Stimulated activated CD8-positive, alpha-beta memory T cell treated with anti-CD3 and anti-CD28 coated beads, Interleukin-7, amount 100 ng/mL, for 4 hours (primary cell): ENCODE results near the gene DYNLT2B.
"Not testable (repeated sequence)": the region's sequence is repeated elsewhere in the genome, so short reads cannot be mapped to it uniquely, and the experiment has no call there.

Source experiments
- DNase-seq, 2 donors: peaks; one replicate each; pipeline ENCODE4 v3.0.0-alpha.2; 2020; ENCODE audit warnings: low read depth in 2 of 2

DYNLT2B gene

DNA sequence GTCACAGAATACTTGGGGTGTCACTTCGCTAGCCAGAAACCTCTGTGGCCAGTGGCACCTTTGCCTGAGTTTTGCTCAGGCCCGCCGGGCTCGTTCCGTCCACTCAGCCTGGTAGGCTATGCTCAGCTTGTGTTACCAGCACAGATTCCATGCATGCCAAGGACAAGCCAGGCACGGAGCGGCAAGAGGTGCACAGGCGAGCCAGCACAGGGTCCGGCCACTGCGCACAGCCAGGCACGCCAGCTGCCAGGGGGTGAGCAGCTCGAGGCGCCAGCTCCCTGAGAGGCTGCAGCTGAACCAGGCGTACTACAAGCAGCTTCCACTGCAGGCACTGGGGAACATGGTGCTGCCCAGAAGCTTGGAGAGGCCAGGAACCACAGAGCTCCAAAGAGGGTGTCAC lies 45.2 kb downstream of the DYNLT2B start:
- DNase-seq, result no peak

DNA sequence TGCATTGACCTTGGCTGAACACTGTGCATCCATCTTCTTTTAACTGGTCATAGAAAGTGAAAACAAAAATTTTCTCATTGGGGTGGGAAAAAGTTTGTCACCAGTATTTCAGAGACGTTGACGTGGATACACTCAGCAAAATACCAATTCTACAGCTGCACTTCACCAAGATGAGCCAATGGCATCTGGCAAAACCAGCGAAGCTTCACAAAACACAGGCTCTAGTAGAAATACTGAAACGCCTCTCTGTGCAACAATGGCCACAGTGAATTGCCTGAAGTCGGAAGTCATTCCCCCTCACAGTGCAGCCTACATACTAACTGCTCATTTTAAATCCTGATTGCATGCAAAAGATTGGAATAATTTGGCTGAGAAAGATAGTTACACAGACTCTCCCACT lies 47.5 kb downstream of the DYNLT2B start:
- DNase-seq, result no peak

DNA sequence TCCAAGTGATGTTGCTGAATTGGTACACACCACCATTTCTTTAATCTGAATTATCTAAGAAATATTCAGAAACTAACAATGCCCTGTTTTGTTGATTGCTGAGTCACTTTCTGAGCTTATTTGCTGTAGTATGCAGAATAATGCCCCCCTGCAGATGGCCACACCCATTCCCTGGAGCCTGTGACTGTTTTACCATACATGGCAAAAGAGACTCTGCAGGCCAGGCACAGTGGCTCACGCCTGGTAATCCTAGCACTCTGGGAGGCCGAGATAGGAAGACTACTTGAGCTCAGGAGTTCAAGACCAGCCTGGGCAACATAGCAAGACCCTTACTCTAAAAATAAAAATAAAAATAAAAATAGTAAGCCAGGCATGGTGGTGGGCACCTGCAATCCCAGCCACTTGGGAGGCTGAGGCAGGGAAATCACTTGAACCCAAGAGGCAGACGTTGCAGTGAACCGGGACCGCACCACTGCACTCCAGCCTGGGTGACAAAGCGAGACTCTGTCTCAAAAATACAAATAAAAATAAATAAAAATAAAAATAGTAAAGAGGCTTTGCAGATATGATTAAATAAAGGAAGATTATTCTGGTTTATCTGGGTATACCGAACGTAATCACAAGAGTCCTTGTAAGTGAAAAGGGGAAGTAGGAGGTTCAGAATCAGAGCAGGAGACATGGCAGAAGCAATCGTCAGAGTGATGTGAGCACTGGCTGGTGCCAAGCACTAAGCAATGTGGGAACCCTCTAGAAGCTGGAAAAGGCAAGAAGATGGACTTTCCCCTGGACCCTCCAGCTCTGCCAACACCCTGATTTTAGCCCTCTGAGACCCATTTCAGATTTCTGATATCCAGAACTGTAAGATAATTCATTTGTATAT lies 49.5 kb downstream of the DYNLT2B start:
- no peak for DNase-seq

DNA sequence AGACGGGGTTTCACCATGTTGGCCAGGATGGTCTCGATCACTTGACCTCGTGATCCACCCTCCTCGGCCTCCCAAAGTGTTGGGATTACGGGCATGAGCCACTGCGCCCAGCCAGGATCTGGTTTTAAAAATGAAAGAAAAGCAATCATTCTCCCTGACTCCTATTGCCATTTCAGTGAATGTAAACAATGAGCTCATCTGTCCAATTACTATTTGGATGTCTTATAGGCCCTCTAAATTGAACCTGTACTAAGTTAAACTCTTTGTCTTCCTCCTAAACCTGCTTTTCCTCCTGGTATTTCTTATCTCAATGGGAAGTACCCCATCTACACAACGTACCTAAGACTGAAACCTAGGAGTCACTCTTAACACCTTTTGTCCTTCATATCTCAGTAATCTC lies 54.2 kb downstream of the DYNLT2B start:
- DNase-seq, result no peak

DNA sequence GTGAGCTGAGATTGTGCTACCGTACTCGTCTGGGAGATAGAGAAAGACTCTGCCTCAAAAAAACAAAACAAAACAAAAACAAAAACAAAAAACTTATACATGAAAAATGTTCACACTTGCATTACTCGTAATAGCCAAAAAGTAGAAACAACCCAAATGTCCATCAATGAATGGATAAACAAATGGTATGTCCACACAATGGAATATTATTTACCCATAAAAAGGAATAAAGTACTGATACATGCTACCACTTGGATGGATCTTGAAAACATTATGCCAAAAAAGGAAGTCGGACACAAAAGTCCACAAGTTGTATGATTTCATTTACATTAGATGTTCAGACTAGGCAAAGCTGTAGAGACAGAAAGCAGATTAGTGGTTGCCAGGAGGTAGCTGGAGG lies 57.3 kb downstream of the DYNLT2B start:
- no peak for DNase-seq

DNA sequence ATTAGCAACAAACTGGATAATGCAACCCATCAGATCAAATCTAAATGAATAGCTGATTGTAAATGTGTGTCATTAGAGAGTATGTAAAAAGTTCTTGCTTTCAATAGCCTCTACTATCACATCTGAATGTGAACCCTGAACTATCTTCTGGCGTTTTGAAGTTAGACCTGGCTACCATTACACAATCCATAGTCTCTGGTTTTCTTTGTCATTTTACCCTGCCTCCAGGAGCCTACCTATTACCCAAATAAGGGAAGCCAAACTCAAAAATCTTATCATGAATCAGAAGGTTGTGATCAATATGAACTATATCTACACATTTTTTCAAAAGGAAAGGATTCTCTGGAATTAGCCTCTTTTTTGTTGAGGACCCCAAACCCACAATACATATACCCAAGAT lies 62.3 kb downstream of the DYNLT2B start:
- no peak for DNase-seq

DNA sequence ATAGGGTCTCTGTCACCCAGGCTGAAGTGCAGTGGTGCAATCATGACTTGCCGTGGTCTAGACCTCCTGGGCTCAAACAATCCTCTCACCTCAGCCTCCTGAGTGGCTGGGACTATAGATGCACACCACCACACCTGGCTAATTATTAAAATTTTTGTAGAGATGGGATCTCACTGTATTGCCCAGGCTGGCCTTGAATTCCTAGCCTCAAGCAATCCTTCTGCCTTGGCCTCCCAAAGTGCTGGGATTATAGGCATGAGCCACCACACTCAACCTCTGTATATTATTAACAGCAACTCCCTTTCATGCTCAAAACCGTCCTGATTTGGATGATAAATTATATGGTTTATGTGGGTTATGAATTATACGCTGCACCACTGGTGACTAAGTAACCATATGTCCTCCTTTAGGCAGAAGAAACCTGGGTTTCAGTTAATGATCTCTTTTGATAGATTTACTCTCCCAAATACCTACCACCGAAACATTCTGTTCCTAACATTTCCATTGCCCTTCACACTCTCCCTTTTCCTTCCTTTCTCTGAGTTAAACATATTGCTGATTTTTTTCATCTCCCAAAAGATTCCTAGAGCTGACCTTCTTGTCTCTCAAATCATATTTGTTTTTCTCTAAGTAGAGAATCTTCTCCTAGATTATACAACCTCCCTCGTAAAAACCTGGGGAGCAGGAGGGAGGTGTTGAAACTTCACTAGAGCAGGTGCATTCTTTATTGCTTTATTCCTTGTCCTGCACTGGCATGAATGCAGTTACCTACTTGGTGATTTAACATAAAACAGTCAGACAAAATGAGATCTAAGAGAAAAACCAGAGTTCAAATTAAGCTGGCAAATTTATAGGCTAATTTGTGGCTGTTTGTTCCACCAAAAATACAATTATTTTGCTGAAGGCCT lies 63.4 kb downstream of the DYNLT2B start:
- DNase-seq, result no peak

DNA sequence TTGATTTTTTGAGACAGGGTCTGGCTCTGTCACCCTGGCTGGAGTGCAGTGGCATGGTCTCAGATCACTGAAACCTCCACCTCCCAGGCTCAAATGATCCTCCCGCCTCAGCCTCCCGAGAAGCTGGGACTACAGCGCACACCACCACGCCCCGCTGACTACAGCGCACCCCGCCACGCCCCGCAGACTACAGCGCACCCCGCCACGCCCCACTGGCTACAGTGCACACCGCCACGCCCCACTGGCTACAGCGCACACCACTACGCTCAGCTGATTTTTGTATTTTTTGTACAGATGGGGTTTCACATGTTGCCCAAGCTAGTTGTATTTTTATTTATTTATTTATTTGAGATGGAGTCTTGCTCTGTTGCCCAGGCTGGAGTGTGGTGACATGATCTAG lies 66.1 kb downstream of the DYNLT2B start:
- DNase-seq, result no peak

DNA sequence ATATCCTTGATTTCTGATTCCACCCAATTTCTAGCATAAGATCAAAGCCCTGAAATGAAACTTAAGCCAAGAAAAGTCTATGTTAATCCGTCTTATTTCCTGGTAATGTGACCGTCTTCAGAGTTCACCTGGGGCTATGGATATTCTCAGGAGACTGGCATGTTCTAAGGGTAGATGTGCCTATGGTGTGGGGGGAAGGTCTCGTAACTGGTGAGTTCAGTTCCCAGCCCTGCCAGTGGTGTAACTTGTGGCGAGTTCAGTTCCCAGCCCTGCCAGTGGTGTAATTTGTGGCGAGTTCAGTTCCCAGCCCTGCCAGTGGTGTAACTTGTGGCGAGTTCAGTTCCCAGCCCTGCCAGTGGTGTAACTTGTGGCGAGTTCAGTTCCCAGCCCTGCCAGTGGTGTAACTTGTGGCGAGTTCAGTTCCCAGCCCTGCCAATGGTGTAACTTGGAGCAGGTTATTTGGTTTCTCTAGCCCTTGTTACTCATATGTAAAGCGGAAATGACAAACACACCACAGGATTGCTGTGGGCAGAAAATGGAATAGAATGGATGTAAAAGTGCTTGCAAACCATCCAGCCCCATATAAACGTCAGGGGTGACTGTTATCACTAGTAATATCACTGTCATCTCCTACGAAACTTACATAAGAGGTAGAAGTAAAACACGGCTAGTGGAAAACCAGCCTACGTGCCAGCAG lies 71.3 kb downstream of the DYNLT2B start:
- no peak for DNase-seq

DNA sequence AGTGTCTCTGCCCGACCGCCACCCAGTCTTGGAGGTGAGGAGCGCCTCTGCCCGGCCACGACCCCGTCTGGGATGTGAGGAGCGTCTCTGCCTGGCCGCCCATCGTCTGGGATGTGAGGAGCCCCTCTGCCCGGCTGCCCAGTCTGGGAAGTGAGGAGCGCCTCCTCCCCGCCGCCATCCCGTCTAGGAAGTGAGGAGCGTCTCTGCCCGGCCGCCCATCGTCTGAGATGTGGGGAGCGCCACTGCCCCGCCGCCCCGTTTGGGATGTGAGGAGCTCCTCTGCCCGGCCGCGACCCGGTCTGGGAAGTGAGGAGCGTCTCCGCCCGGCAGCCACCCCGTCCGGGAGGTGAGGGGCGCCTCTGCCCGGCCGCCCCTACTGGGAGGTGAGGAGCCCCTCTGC lies 73.9 kb downstream of the DYNLT2B start:
- DNase-seq, result not testable (repeated sequence)

DNA sequence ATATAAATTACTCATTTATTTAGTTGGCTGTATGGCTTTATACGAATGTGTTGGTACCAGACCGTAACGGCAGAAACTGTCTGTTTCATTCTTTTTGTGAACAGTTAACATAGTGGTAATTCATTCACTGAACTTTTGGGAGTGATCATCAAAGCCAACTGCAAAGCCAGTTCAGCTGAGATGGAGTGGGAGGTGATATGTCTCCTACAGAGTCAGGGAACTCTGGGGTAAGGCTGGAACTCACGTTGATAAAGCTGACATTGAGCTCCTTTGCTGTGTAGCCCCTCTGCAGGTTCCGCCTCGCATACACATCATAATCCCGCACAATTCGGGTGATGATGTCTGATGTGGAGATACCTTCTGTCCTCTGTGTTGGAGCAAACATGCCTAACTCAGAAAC lies 76.3 kb downstream of the DYNLT2B start:
- no peak for DNase-seq
